Measurements from ENCODE around the gene BACH1. TPM values are rescaled to one million over a fixed set of nuclear protein-coding genes. Genes with fewer than 3 reads are reported as not detected.

BACH1 gene
- total RNA-seq, 3 donors from 2014 or later: 20.8 to 31.0 (median 23.8) TPM

- Mint-ChIP-seq H3K4me3 (no peak overlapping the region), H3K4me1 (ENCODE audit: low read depth) (peaks cover 72% of the 10 kb centered on the region), H3K36me3 (ENCODE audit: insufficient read depth) (peaks cover 21% of the 10 kb centered on the region), H3K9me3 (no peaks in the 10 kb centered on the region), H3K27me3 (ENCODE audit: low read depth) (no peaks in the 10 kb centered on the region)
- ATAC-seq (no peak), DNase-seq (no peak)
Measured at GRCh38 chr21:29313662-29314408, 15.1 kb downstream of the BACH1 start.

- no peak for DNase-seq
- ATAC-seq: no peak
- Mint-ChIP-seq H3K4me3 (no peak overlapping the region), H3K36me3 (ENCODE audit: insufficient read depth) (peaks cover 26% of the 10 kb centered on the region), H3K9me3 (no peaks in the 10 kb centered on the region), H3K4me1 (ENCODE audit: low read depth) (peaks cover 74% of the 10 kb centered on the region), H3K27me3 (ENCODE audit: low read depth) (no peaks in the 10 kb centered on the region)
Measured at GRCh38 chr21:29315131-29315749, 16.5 kb downstream of the BACH1 start.

GRCh38 chr21:29316029-29316742, 17.5 kb downstream of the BACH1 start:
- DNase-seq (no peak), ATAC-seq (no peak)
- Mint-ChIP-seq H3K4me3 (no peak overlapping the region), H3K27me3 (ENCODE audit: low read depth) (no peaks in the 10 kb centered on the region), H3K9me3 (peaks cover 2% of the 10 kb centered on the region), H3K4me1 (ENCODE audit: low read depth) (peaks cover 69% of the 10 kb centered on the region), H3K36me3 (ENCODE audit: insufficient read depth) (peaks cover 28% of the 10 kb centered on the region)

GRCh38 chr21:29316806-29317205, 18.1 kb downstream of the BACH1 start:
- H3K4me3 Mint-ChIP-seq: no peak overlapping the region
- no peaks in the 10 kb centered on the region for H3K27me3 Mint-ChIP-seq (ENCODE audit: low read depth)
- H3K4me1 Mint-ChIP-seq (ENCODE audit: low read depth): peaks cover 68% of the 10 kb centered on the region
- ATAC-seq (no peak), DNase-seq (no peak)
- H3K9me3 Mint-ChIP-seq: peaks cover 3% of the 10 kb centered on the region
- peaks cover 29% of the 10 kb centered on the region for H3K36me3 Mint-ChIP-seq (ENCODE audit: insufficient read depth)

GRCh38 chr21:29318354-29318753, 19.6 kb downstream of the BACH1 start:
- peaks cover 55% of the 10 kb centered on the region for H3K4me1 Mint-ChIP-seq (ENCODE audit: low read depth)
- DNase-seq: no peak
- no peaks in the 10 kb centered on the region for H3K27me3 Mint-ChIP-seq (ENCODE audit: low read depth)
- peaks cover 3% of the 10 kb centered on the region for H3K9me3 Mint-ChIP-seq
- no peak for ATAC-seq
- H3K36me3 Mint-ChIP-seq (ENCODE audit: insufficient read depth): peaks cover 33% of the 10 kb centered on the region
- no peak overlapping the region for H3K4me3 Mint-ChIP-seq

- Mint-ChIP-seq H3K4me3 (no peak overlapping the region), H3K27me3 (ENCODE audit: low read depth) (no peaks in the 10 kb centered on the region), H3K4me1 (ENCODE audit: low read depth) (peaks cover 41% of the 10 kb centered on the region), H3K36me3 (ENCODE audit: insufficient read depth) (peaks cover 41% of the 10 kb centered on the region), H3K9me3 (peaks cover 3% of the 10 kb centered on the region)
- ATAC-seq (no peak), DNase-seq (no peak)
Measured at GRCh38 chr21:29320031-29320430, 21.3 kb downstream of the BACH1 start.

GRCh38 chr21:29321217-29321616, 22.5 kb downstream of the BACH1 start:
- DNase-seq (no peak), ATAC-seq (no peak)
- Mint-ChIP-seq H3K4me1 (ENCODE audit: low read depth) (peaks cover 37% of the 10 kb centered on the region), H3K4me3 (no peak overlapping the region), H3K36me3 (ENCODE audit: insufficient read depth) (peaks cover 45% of the 10 kb centered on the region), H3K9me3 (peaks cover 3% of the 10 kb centered on the region), H3K27me3 (ENCODE audit: low read depth) (no peaks in the 10 kb centered on the region)

- peaks cover 3% of the 10 kb centered on the region for H3K9me3 Mint-ChIP-seq
- peaks cover 29% of the 10 kb centered on the region for H3K4me1 Mint-ChIP-seq (ENCODE audit: low read depth)
- peaks cover 55% of the 10 kb centered on the region for H3K36me3 Mint-ChIP-seq (ENCODE audit: insufficient read depth)
- H3K4me3 Mint-ChIP-seq: no peak overlapping the region
- DNase-seq (no peak), ATAC-seq (no peak)
- H3K27me3 Mint-ChIP-seq (ENCODE audit: low read depth): no peaks in the 10 kb centered on the region
Measured at GRCh38 chr21:29321932-29322928, 23.5 kb downstream of the BACH1 start.

GRCh38 chr21:29323189-29323588, 24.5 kb downstream of the BACH1 start:
- Mint-ChIP-seq H3K9me3 (peaks cover 3% of the 10 kb centered on the region), H3K4me1 (ENCODE audit: low read depth) (peaks cover 20% of the 10 kb centered on the region), H3K4me3 (no peak overlapping the region), H3K27me3 (ENCODE audit: low read depth) (no peaks in the 10 kb centered on the region), H3K36me3 (ENCODE audit: insufficient read depth) (peaks cover 56% of the 10 kb centered on the region)
- DNase-seq (no peak), ATAC-seq (no peak)

- Mint-ChIP-seq H3K27me3 (ENCODE audit: low read depth) (no peaks in the 10 kb centered on the region), H3K4me1 (ENCODE audit: low read depth) (peaks cover 6% of the 10 kb centered on the region), H3K36me3 (ENCODE audit: insufficient read depth) (peaks cover 44% of the 10 kb centered on the region), H3K4me3 (no peak overlapping the region), H3K9me3 (no peaks in the 10 kb centered on the region)
- DNase-seq: no peak
- no peak for ATAC-seq
Measured at GRCh38 chr21:29326914-29327554, 28.3 kb downstream of the BACH1 start.

GRCh38 chr21:29329406-29329805, 30.7 kb downstream of the BACH1 start:
- ATAC-seq (no peak), DNase-seq (no peak)
- no peaks in the 10 kb centered on the region for H3K27me3 Mint-ChIP-seq (ENCODE audit: low read depth)
- peaks cover 18% of the 10 kb centered on the region for H3K4me1 Mint-ChIP-seq (ENCODE audit: low read depth)
- H3K4me3 Mint-ChIP-seq: no peak overlapping the region
- peaks cover 38% of the 10 kb centered on the region for H3K36me3 Mint-ChIP-seq (ENCODE audit: insufficient read depth)
- no peaks in the 10 kb centered on the region for H3K9me3 Mint-ChIP-seq

- peaks cover 45% of the 10 kb centered on the region for H3K36me3 Mint-ChIP-seq (ENCODE audit: insufficient read depth)
- H3K27me3 Mint-ChIP-seq (ENCODE audit: low read depth): no peaks in the 10 kb centered on the region
- H3K4me3 Mint-ChIP-seq: no peak overlapping the region
- no peak for DNase-seq
- peaks cover 22% of the 10 kb centered on the region for H3K4me1 Mint-ChIP-seq (ENCODE audit: low read depth)
- ATAC-seq: no peak
- no peaks in the 10 kb centered on the region for H3K9me3 Mint-ChIP-seq
Measured at GRCh38 chr21:29330797-29331196, 32.1 kb downstream of the BACH1 start.

GRCh38 chr21:29332461-29333362, 34.0 kb downstream of the BACH1 start:
- H3K4me3 Mint-ChIP-seq: no peak overlapping the region
- H3K36me3 Mint-ChIP-seq (ENCODE audit: insufficient read depth): peaks cover 31% of the 10 kb centered on the region
- no peaks in the 10 kb centered on the region for H3K9me3 Mint-ChIP-seq
- ATAC-seq (peak; percentile 59 to 74), DNase-seq (no peak)
- H3K27me3 Mint-ChIP-seq (ENCODE audit: low read depth): no peaks in the 10 kb centered on the region
- H3K4me1 Mint-ChIP-seq (ENCODE audit: low read depth): peaks cover 20% of the 10 kb centered on the region
